ENCODE measurements around the gene CXCL16.
A peak's percentile ranks its signal among the peaks of the same experiment; 100 is the strongest.

CXCL16 gene

GRCh38 chr17:4753392-4753791, 13.7 kb upstream of the CXCL16 start:
- Histone ChIP-seq H3K9ac (no peak overlapping the region), H3K4me1 (peaks cover 25% of the 10 kb centered on the region), H3K9me3 (no peaks in the 10 kb centered on the region), H3K36me3 (no peaks in the 10 kb centered on the region), H4K20me1 (no peaks in the 10 kb centered on the region), H3K27me3 (no peaks in the 10 kb centered on the region), H3K4me2 (no peak overlapping the region), H3K4me3 (no peak overlapping the region), H3K27ac (no peak overlapping the region)
- TF ChIP-seq Cebpa-rat (IDR thresholded peaks at IDR 0.05): no peak

GRCh38 chr17:4751932-4752331, 12.2 kb upstream of the CXCL16 start:
- H3K9ac ChIP-seq: no peak overlapping the region
- H3K36me3 ChIP-seq: no peaks in the 10 kb centered on the region
- no peaks in the 10 kb centered on the region for H3K9me3 ChIP-seq
- no peak overlapping the region for H3K4me3 ChIP-seq
- no peaks in the 10 kb centered on the region for H3K27me3 ChIP-seq
- H4K20me1 ChIP-seq: no peaks in the 10 kb centered on the region
- TF ChIP-seq Cebpa-rat (IDR thresholded peaks at IDR 0.05): no peak
- no peak overlapping the region for H3K4me2 ChIP-seq
- no peak overlapping the region for H3K27ac ChIP-seq
- H3K4me1 ChIP-seq: peaks cover 39% of the 10 kb centered on the region

- Histone ChIP-seq H3K36me3 (no peaks in the 10 kb centered on the region), H4K20me1 (no peaks in the 10 kb centered on the region), H3K27ac (no peak overlapping the region), H3K4me2 (peak overlapping the region; percentile 44), H3K9ac (no peak overlapping the region), H3K27me3 (no peaks in the 10 kb centered on the region), H3K4me1 (peaks cover 47% of the 10 kb centered on the region), H3K4me3 (no peak overlapping the region), H3K9me3 (no peaks in the 10 kb centered on the region)
- TF ChIP-seq Cebpa-rat (IDR thresholded peaks at IDR 0.05): no peak
Observed at GRCh38 chr17:4750606-4751005, 10.9 kb upstream of the CXCL16 start.

DNA sequence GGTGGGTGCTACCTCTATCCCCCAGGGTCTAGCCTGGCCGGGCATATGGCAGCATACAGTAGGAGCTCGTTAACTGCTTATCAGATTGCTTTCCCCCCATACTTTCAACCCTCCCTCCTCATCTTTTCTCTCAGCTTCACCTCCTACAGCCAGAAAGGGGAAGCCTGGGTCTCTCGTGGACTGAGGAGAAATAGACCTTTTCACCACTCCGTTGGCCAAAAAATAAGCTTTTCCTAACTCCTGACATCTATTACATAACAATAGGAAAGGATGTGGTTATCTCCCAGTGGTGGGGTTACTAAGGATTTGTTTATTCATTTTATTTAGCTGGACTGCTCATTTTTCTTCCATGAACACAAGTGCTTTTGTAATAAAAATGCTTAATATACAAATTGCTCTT, 9.0 kb upstream of the CXCL16 start:
- Histone ChIP-seq H3K4me1 (peaks cover 65% of the 10 kb centered on the region), H3K9me3 (no peaks in the 10 kb centered on the region), H3K27ac (peak overlapping the region; percentile 52), H3K9ac (no peak overlapping the region), H3K4me2 (peak overlapping the region; percentile 66), H3K27me3 (no peaks in the 10 kb centered on the region), H3K36me3 (no peaks in the 10 kb centered on the region), H4K20me1 (no peaks in the 10 kb centered on the region), H3K4me3 (no peak overlapping the region)
- TF ChIP-seq Cebpa-rat (IDR thresholded peaks at IDR 0.05): no peak

GRCh38 chr17:4747847-4748246, 8.1 kb upstream of the CXCL16 start:
- no peak for TF ChIP-seq Cebpa-rat (IDR thresholded peaks at IDR 0.05)

DNA sequence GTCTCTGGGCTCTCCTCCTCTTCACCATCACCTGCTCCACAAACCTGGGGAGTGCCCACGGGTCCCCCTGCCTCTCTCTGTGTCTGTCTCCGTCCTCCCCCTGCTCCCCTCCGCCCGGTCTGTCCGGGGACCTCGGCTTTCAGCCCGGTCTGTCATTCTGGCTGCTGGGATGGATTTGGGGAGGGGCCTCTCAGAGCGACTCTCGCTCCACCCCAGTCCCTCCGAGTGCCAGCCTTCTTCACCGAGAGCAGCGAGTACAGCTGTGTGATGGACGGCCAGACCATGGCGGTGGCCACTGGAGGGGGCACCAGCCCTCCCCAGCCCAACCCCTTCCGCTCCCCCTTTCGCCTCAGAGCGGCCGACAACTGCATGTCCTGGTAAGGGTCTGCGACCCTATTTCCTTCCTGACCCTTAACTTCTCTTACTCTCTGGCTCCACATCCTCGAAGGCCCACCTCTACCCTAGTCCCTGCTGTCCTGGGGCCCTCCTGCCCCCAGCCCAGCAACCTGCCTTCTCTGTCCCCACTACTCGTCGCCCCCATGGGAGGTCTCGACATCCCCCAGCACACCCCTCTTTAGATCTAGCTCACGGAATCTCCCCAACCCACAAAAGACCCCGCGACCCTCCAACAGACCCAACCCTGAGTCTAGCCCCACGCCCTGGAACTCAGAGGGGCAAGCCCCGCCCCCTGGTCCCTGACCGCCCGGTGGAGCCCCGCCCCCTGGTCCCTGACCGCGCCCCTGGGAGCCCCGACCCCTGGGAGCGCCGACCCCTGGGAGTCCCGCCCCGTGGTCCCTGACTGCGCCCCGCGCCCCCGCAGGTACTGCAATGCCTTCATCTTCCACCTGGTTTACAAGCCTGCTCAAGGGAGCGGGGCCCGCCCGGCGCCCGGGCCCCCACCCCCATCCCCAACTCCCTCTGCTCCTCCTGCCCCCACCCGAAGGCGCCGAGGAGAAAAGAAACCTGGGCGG, 5.6 kb upstream of the CXCL16 start:
- Histone ChIP-seq H3K36me3 (no peaks in the 10 kb centered on the region), H3K4me3 (no peak overlapping the region), H3K4me1 (peaks cover 70% of the 10 kb centered on the region), H3K9ac (no peak overlapping the region), H4K20me1 (peaks cover 5% of the 10 kb centered on the region; the same call in 1 of the 2 replicates), H3K9me3 (no peaks in the 10 kb centered on the region), H3K27ac (no peak overlapping the region), H3K27me3 (peaks cover 27% of the 10 kb centered on the region), H3K4me2 (no peak overlapping the region)
- TF ChIP-seq Cebpa-rat (IDR thresholded peaks at IDR 0.05): no peak

More at GRCh38 chr17:4747847-4748246, 8.1 kb upstream of the CXCL16 start:
- H3K9me3 ChIP-seq: no peaks in the 10 kb centered on the region
- peak overlapping the region; percentile 13 for H3K4me3 ChIP-seq
- H3K36me3 ChIP-seq: no peaks in the 10 kb centered on the region
- peak overlapping the region; percentile 66 for H3K4me2 ChIP-seq
- H3K4me1 ChIP-seq: peaks cover 74% of the 10 kb centered on the region
- peak overlapping the region; percentile 52 for H3K27ac ChIP-seq
- no peaks in the 10 kb centered on the region for H4K20me1 ChIP-seq
- H3K9ac ChIP-seq: no peak overlapping the region
- H3K27me3 ChIP-seq: peaks cover 1% of the 10 kb centered on the region; the same call in 1 of the 2 replicates

DNA sequence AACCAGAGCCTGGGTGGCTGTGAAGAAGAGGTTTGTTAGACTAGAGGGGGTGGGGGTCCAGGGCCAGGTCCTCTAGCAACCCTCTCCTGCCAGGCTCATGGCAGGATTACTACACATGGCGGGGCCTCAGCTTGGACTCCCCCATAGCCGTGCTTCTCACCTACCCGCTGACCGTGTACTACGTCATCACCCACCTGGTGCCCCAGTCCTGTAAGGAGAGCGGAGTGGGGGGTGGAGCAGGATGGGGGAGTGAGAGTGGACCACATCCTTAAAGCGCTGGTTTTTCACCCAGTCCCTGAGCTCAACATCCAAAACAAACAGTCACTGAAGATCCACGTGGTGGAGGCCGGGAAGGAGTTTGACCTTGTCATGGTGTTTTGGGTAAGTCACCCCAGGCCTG, 4.2 kb upstream of the CXCL16 start:
- Histone ChIP-seq H3K36me3 (no peaks in the 10 kb centered on the region), H3K27ac (no peak overlapping the region), H4K20me1 (peaks cover 19% of the 10 kb centered on the region), H3K4me2 (peak overlapping the region; percentile 68; the same call in 1 of the 2 replicates), H3K4me3 (no peak overlapping the region), H3K9me3 (no peaks in the 10 kb centered on the region), H3K9ac (no peak overlapping the region), H3K4me1 (peaks cover 74% of the 10 kb centered on the region), H3K27me3 (peaks cover 40% of the 10 kb centered on the region)
- no peak for TF ChIP-seq Cebpa-rat (IDR thresholded peaks at IDR 0.05)

DNA sequence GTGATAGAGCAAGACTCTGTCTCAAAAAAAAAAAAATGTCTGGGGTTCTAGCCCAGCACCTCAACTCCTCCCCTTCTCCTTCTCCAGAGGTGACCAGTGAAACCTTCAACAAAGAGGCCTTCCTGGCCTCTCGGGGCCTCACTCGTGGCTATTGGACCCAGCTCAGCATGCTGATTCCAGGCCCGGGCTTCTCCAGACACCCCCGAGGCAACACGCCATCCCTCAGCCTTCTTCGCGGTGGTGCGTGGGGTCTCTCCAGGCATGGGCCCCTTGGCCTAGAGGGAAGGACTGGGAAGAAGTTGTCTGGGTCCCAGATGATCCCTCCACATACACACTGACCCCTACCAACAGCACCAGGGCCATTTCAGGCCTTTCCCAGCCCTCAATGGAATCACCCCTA, 3.5 kb upstream of the CXCL16 start:
- Histone ChIP-seq H3K27ac (no peak overlapping the region), H3K9me3 (no peaks in the 10 kb centered on the region), H3K4me2 (peak overlapping the region; percentile 68), H3K27me3 (peaks cover 47% of the 10 kb centered on the region), H3K4me3 (no peak overlapping the region), H4K20me1 (peaks cover 25% of the 10 kb centered on the region), H3K4me1 (peaks cover 74% of the 10 kb centered on the region), H3K9ac (no peak overlapping the region), H3K36me3 (no peaks in the 10 kb centered on the region)
- no peak for TF ChIP-seq Cebpa-rat (IDR thresholded peaks at IDR 0.05)

GRCh38 chr17:4742629-4743028, 2.9 kb upstream of the CXCL16 start:
- TF ChIP-seq Cebpa-rat (IDR thresholded peaks at IDR 0.05): no peak
- peaks cover 28% of the 10 kb centered on the region for H4K20me1 ChIP-seq
- no peak overlapping the region for H3K27ac ChIP-seq
- peaks cover 70% of the 10 kb centered on the region for H3K4me1 ChIP-seq
- no peaks in the 10 kb centered on the region for H3K9me3 ChIP-seq
- H3K4me3 ChIP-seq: no peak overlapping the region
- no peak overlapping the region for H3K9ac ChIP-seq
- H3K4me2 ChIP-seq: peak overlapping the region; percentile 68
- H3K27me3 ChIP-seq: peaks cover 53% of the 10 kb centered on the region
- H3K36me3 ChIP-seq: no peaks in the 10 kb centered on the region

DNA sequence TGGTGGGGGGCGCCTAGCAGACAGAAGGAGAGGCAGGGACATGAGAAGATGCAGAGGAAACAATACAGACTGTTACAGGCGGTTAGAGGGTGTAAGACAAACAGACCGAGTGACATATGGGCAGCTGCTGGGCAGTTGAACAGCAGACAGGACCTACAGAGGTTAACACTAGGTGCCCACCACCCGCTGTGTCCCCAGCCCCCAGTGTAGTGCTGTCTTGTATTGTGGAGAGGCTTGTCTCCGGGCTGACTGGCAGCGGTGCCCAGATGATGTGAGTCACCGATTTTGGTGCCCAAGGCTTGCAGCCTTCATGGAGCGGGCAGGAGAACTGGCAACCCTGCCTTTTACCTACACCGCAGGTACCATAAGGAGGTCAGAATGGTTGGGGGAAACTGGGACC, 2.4 kb upstream of the CXCL16 start:
- no peak for TF ChIP-seq Cebpa-rat (IDR thresholded peaks at IDR 0.05)
- H4K20me1 ChIP-seq: peaks cover 28% of the 10 kb centered on the region
- no peak overlapping the region for H3K27ac ChIP-seq
- peaks cover 65% of the 10 kb centered on the region for H3K4me1 ChIP-seq
- H3K27me3 ChIP-seq: peaks cover 58% of the 10 kb centered on the region
- H3K9me3 ChIP-seq: no peaks in the 10 kb centered on the region
- no peak overlapping the region for H3K9ac ChIP-seq
- no peaks in the 10 kb centered on the region for H3K36me3 ChIP-seq
- no peak overlapping the region for H3K4me3 ChIP-seq
- H3K4me2 ChIP-seq: peak overlapping the region; percentile 68

Data from BLaER1 (cell line).